ENCODE data around the gene CNIH3.
"Not testable (repeated sequence)": the region's sequence is repeated elsewhere in the genome, so short reads cannot be mapped to it uniquely, and the experiment has no call there.

Gene CNIH3

DNA sequence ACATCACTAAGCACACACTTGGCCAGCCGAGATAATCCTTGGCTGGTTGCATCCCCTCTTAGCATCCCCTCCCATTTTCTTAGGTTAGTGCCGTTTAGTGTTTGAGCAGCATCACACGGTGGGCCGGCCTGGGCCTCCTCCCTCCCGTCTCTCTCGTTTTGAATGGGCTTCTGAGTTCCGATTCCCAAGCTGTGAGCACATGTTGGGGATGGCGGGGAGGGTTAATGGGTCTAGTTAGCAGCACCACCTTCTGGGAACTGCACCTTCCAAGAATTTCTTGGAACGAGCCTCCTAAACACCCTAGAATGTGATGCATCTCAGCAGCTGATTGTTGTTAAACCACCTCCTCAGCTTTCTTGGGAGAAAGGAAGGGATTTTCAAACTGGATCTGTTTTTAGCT is 73.3 kb downstream of the CNIH3 start:
- no peak for DNase-seq
- ATAC-seq, result no peak

GRCh38 chr1:224690576-224690975 is 74.5 kb downstream of the CNIH3 start:
- DNase-seq, result no peak
- no peak for ATAC-seq

DNA sequence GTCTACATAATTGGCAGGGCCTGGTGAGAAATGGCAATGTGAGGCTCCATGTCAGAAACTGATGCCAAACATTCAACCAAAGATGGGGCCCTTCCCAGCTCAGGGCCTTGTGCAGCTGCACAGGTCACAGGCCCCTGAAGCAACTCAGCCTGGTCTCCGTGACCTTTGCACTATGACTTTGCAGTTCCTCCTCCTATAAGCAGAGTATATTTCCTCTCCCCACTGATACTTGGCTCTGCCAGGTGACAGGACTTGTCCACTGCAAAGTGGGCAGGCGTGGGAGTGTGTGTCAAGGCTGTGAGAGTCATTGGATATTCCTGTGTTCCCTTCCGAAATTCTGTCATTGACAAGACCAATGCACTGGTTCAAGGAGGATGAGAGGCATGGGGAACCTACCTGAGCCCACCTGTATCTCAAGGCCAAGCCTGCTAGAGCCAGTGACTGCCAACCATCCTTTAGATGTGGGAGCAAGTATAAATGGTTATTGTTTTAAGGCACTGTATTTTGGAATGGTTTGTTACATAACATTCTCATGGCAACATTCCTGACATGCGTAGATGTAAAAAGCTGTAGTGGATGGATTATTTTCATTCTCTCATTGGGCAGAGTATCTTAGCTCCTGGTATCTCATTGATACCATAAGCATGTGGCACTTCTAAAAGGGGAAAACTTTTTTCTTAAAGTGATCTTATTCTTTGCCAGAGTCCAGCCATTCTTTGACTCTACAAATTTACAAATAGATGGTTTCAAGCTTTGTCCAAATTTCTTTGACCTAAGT is 75.2 kb downstream of the CNIH3 start:
- ATAC-seq (no peak), DNase-seq (no peak)

GRCh38 chr1:224694969-224695368 is 78.9 kb downstream of the CNIH3 start:
- no peak for DNase-seq
- no peak for ATAC-seq

- no peak for DNase-seq
- ATAC-seq, result no peak
These were observed 79.9 kb downstream of the CNIH3 start for GRCh38 chr1:224696021-224696420.

DNA sequence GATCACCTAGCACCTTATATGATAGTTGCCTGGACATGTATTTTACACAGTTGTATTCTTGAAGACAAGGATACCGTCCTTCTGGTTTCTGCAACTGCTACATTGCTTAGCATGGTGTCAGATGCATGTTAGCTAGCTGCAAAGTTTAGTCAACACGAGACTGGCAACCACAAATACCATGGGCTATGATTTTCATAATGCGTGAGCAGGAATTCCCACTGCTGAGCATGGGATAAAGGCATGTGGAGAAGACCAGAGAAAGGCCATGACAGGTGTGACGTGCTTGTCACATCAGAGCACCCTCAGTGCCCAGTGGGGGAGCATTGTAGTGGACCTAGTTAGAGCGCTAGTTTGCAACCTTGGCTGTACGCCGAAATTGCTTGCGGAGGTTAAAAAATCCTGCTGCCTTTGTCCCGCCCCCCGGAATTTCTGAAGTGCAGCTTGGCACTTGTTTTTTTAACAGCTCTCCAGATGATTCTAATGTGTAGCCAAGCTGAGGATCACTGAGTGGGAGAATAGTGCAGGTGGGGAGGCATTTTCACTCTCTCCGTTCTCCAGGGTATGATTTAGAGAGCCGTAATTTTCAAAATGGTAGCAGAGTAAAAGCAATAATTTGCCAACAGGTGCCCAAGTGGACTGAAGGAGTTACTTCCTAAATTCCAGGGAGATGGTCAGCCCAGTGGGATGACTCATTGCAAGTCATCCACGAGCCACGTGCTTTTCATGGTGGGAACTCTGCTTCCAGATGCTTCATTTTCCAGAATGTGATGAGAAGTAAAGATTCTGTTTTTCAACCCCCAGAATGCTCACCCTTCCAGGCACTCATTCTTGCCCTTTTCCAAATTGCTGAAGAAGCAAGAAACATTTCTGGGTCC is 81.0 kb downstream of the CNIH3 start:
- no peak for ATAC-seq
- DNase-seq, result no peak

DNA sequence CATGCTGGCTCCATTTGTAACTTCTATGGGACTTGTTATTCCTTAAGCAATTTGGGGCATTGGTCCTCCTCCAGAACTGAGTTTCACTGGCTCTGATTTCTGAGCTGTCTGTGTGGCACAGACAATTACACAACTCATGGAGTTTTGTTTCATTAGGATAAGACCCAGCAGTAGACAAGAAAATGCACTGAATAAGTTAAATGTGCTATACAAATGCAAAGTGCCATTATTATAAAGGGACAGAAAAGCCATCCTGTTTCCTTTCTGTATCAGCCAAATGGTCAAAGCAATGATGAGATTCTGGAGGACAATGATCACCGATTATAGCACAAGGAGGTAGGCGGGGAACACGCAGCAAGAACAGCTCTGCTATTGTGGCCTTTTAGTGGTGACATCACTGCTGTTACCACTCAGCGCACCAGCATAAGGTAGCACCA is 81.9 kb downstream of the CNIH3 start:
- ATAC-seq (no peak), DNase-seq (no peak)

GRCh38 chr1:224700918-224701531 is 84.9 kb downstream of the CNIH3 start:
- ATAC-seq (no peak), DNase-seq (peak; percentile 8)

- no peak for ATAC-seq
These were observed 87.6 kb downstream of the CNIH3 start for GRCh38 chr1:224703702-224704101.

GRCh38 chr1:224704107-224704735 is 88.1 kb downstream of the CNIH3 start:
- ATAC-seq (no peak), DNase-seq (no peak)

More at GRCh38 chr1:224703702-224704101, 87.6 kb downstream of the CNIH3 start:
- no peak for DNase-seq

DNA sequence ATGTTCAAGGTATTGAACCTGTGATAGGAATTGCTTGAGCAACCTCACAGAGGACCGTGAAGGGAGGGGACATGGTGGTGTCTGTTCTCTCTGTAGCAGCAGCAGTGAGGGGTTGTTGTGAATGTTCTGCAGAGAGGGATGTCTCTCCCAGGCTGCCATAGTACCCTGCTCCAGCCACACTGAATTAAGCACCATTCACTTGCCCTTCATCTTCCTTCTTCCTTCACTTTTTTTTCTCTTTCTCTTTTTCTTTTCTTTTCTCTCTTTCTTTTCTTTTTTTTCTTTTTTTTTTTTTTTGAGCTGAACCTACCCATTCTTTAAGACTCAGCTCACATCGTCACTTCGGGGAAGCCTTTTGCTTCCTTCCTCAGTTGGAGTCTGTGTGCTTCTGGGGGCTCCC is 89.5 kb downstream of the CNIH3 start:
- ATAC-seq, result no peak
- no peak for DNase-seq

- ATAC-seq (no peak), DNase-seq (no peak)
These were observed 92.0 kb downstream of the CNIH3 start for GRCh38 chr1:224707843-224708725.

DNA sequence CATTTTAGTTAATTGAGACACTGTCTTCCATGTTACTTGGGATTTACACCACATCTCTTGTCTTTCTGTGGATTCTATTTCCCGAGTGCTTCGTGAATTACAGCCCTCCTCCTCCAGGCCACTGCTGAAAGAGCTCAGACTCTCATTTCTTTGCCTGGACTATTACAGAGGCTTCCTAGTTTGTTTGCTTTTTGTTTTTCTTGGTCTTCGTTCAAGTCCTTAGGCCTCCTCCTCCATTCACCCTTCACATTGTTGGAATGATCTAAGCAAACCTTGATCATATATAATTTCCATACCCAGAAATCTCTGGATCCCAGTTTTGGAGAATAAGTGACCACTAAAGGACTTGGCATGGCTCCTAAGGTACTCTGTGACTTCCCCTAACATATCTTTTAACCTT is 94.1 kb downstream of the CNIH3 start:
- DNase-seq, result no peak

DNA sequence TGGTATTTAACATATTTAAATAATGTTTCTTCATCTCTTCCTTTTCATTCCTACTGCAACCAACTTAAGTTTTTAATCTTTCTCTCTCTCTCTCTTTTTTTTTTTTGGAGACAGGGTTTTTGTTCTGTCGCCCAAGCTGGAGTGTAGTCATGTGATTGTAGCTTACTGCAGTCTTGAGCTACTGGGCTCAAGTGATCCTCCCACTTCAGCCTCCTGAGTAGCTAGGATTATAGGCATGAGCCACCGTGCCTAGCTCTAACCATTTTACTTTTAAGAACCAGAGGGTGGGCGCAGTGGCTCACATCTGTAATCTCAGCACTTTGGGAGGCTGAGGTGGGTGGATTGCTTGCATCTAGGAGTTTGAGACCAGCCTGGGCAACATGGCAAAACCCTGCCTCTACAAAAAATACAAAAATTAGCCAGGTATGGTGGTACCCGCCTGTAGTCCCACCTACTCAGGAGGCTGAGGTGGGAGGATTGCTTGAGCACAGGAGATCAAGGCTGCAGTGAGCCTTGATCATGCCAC is 95.2 kb downstream of the CNIH3 start:
- not testable (repeated sequence) for ATAC-seq, DNase-seq

More for the DNA sequence above, 94.1 kb downstream of the CNIH3 start:
- no peak for ATAC-seq

DNA sequence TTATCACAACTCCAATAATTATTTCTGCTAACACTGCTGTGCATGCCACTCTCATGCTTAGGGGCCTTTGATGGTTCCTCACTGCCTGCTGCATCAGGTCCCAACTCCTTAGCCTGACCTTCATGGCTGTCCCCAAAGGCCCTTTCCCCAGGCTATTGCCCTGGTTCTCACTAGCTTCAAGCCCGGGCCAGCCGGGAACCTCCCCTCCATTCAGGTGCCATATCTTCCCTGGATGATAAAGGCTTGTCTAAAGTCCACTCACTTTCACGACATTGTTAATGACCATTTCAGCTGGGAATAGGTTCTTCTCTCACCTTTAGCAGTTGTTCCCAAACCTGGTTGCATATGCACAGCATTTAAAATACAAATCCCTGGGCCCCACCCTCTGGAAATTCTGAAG is 95.8 kb downstream of the CNIH3 start:
- ATAC-seq (no peak), DNase-seq (no peak)

DNA sequence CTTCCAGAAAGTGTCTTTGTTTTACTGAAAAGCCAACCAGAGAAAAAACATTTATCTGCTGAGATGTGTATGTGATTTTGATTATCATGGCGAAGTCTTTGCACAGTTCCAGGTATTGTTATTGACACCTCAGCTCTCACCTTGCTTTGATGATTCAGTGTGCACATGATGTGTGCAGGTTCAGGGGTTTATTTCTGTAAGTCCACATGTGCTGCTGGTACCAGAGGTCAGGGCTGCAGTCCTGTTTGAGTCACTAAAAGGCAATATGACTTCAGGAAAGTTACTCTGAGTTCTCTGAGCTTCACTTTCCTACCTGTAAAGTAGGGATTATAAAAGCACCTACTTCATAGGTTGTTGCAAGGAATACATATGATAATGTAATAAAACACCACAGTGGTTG is 97.1 kb downstream of the CNIH3 start:
- ATAC-seq, result no peak
- DNase-seq, result no peak

GRCh38 chr1:224714553-224714952 is 98.4 kb downstream of the CNIH3 start:
- no peak for DNase-seq
- ATAC-seq, result no peak

DNA sequence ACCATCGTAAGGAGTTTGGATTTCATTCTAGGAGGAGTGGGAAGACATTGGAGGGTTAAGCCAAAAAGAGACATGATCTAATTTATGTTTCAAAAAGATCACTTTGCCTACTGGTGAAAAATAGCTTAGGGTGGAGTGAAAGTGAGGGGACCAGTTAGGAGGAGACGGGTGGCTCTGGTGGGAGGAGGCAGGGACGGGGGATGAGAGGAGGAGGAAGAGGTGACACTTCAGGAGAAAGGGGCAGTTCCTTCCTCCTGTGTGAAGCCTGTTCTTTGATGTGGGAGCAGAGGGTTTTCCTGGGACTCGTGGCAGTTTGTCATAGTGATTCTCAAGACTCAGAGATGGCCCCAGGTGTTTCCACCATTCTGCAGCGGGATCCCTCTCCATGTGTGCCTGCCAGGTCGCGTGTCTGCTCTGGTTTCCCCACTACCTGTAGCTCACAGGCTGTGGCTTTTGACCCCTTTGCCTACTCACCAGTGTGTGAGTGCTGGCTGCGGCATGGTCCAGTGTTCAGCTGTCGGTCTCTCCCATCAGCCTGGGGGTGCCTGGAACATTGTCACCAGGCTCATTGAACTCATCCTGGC is 102.4 kb downstream of the CNIH3 start:
- no peak for ATAC-seq
- DNase-seq, result no peak

- DNase-seq (no peak), ATAC-seq (no peak)
These were observed 103.6 kb downstream of the CNIH3 start for GRCh38 chr1:224719716-224720115.

- ATAC-seq (no peak), DNase-seq (no peak)
These were observed 104.1 kb downstream of the CNIH3 start for GRCh38 chr1:224720216-224720615.

DNA sequence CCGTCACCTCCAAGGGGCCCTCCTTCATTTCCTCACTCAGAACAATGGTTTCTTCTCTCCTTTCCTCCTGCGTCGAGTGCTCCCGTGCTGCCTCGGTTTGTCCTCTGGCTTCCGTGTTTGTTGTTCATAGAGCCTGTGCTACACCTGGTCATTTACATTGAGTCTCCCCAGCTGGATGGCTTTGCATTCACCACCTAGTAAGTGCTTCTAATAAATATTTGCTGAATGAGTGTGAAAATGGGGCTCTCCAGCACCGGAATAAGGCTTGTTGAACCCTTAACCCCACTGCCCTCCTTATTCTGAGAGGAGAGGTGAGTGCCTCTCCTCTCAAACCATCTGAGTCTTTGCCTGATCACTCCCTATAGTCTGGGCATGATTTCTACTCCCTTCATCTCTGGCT is 104.9 kb downstream of the CNIH3 start:
- ATAC-seq, result no peak
- no peak for DNase-seq
